Activated CD4-positive, alpha-beta memory T cell treated with anti-CD3 and anti-CD28 coated beads for 36 hours (primary cell): ENCODE results near the gene RMND5B. TPM values are rescaled to one million over a fixed set of nuclear protein-coding genes. Genes with fewer than 3 reads are reported as not detected.

Source experiments
- CTCF ChIA-PET: fragments of 350-600 bp; sonication (Branson Sonifier 250); formaldehyde crosslinking; loops from one replicate; lab custom pipeline; 2021; ENCODE audit warnings: antibody characterized with exemption, inconsistent platforms; lab: Charles Lee
- POLR2A ChIA-PET: fragments of 350-600 bp; sonication (Branson Sonifier 250); formaldehyde crosslinking; loops from one replicate; lab custom pipeline; 2021; ENCODE audit warnings: antibody characterized with exemption; lab: Charles Lee
- DNase-seq: peaks from one replicate; pipeline ENCODE4 v3.0.0-alpha.2; 2020
- H3K27ac Mint-ChIP-seq: one replicate; pipeline ENCODE4 v1.8.0; 2021; ENCODE audit warnings: mixed read lengths
- H3K27me3 Mint-ChIP-seq: one replicate; pipeline ENCODE4 v1.8.0; 2021; ENCODE audit warnings: mixed read lengths
- H3K36me3 Mint-ChIP-seq: one replicate; pipeline ENCODE4 v1.8.0; 2021; ENCODE audit warnings: mixed read lengths
- H3K4me1 Mint-ChIP-seq: one replicate; pipeline ENCODE4 v1.8.0; 2021; ENCODE audit warnings: low read depth, mixed read lengths
- H3K4me3 Mint-ChIP-seq: one replicate; pipeline ENCODE4 v1.8.0; 2021; ENCODE audit warnings: mild to moderate bottlenecking, mixed read lengths
- H3K9me3 Mint-ChIP-seq: one replicate; pipeline ENCODE4 v1.8.0; 2021; ENCODE audit warnings: mixed read lengths
- intact Hi-C: fragments of 100-400 bp; cut with micrococcal nuclease; formaldehyde crosslinking; loops from one replicate; pipeline ENCODE4 v1.15.1; 2023
- total RNA-seq, 2 experiments: library from RNA; stranded (reverse); gene quantifications; one replicate each; pipeline ENCODE4 v1.2.3, GENCODE V29; 2021

The RMND5B gene
- total RNA-seq, 2 experiments from 2014 or later = 32.0 to 34.9 TPM

DNA sequence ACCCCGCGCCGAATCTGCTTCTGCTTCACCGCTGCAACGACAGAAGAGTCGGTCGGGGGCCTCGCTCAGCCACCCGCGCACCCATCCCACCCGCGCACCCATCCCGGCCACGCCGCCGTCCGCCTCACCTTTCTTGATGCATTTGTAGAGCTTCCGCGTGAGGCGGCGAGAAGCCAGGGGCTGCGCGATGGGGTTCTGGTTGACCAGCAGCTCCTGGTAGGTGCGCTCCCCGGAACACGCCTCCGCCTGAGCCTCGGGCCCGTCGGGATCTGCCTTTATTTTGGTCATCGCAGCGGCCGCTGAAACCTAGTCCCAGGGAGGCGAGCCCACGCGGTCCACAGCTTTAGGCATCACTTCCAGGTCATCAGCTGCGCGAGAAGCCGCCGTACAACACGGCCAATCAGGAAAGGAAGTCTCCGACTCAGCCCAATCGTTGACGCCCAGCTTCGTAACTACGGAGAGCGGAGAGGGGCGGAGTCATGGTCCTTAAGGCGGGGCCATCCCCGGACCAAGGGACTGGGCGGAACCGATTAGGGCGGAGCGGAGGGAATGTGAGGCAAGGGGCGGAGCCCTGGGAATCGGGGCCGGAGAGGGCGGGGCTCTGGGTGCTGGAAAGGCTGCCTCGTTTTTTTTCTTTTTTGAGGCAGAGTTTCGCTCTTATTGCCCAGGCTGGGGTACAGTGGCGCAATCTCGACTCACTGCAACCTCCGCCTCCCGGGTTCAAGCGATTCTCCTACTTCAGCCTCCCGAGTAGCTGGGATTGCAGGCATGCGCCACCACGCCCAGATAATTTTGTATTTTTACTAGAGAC lies 22.9 kb downstream of the RMND5B start, which contains the start of gene NHP2:
TSS of gene NHP2 (minus strand) at position 356 of the 811 bp plus-strand sequence. CDS start at position 288, 68 bp downstream.
- no peaks in the 10 kb centered on the region for H3K27me3 Mint-ChIP-seq
- intact Hi-C loops = loop anchor here (2.0 to 5.0 kb wide), 2 partner anchors 23 to 49 kb away; partner anchors contain the start of genes HNRNPAB and RMND5B
- peak within 1 kb of the TSS; percentile 93 for H3K4me3 Mint-ChIP-seq
- no peaks in the 10 kb centered on the region for H3K9me3 Mint-ChIP-seq
- peaks cover 48% of the 10 kb centered on the region for H3K4me1 Mint-ChIP-seq
- ChIA-PET POLR2A (interaction anchor here (1.5 to 2.7 kb wide), 4 partner anchors 18 to 51 kb away, joined by 8 to 12 read pairs (median 10); partner anchors contain the start of genes HNRNPAB and RMND5B), CTCF (interaction anchor here (0.6 to 3.1 kb wide), 6 partner anchors 10 to 1471 kb away, joined by 3 to 20 read pairs (median 4); no protein-coding TSS in a partner anchor)
- H3K36me3 Mint-ChIP-seq = peaks cover 26% of the 10 kb centered on the region
- peak within 1 kb of the TSS; percentile 88 for H3K27ac Mint-ChIP-seq
- peak; percentile 99 for DNase-seq

DNA sequence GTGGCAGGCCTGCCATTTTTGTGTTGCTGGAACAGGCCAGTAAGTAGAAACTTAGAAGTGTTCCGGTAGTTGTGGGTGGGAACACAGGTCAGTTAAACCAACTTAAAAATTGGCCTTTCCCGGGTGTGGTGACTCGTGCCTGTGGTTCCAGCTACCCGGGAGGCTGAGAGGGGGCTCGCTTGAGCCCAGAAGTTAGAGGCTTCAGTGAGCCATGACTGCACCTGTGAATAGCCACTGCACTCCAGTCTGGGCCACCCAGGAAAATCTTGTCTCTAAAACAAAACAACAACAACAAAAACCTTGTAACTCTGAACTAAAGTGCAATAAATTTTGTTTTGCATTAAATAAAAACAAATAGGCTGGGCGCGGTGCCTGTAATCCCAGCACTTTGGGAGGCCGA lies 24.3 kb downstream of the RMND5B start:
- no peak for DNase-seq
- no peak overlapping the region for H3K27ac Mint-ChIP-seq
- intact Hi-C loops = no loop called here
- H3K4me1 Mint-ChIP-seq = peaks cover 37% of the 10 kb centered on the region
- peaks cover 17% of the 10 kb centered on the region for H3K36me3 Mint-ChIP-seq
- H3K27me3 Mint-ChIP-seq = no peaks in the 10 kb centered on the region
- H3K4me3 Mint-ChIP-seq = no peak overlapping the region
- ChIA-PET POLR2A (no interaction called here), CTCF (interaction anchor here (1.0 to 3.9 kb wide), 2 partner anchors 11 to 79 kb away, joined by 4 to 31 read pairs; no protein-coding TSS in a partner anchor)
- H3K9me3 Mint-ChIP-seq = no peaks in the 10 kb centered on the region

DNA sequence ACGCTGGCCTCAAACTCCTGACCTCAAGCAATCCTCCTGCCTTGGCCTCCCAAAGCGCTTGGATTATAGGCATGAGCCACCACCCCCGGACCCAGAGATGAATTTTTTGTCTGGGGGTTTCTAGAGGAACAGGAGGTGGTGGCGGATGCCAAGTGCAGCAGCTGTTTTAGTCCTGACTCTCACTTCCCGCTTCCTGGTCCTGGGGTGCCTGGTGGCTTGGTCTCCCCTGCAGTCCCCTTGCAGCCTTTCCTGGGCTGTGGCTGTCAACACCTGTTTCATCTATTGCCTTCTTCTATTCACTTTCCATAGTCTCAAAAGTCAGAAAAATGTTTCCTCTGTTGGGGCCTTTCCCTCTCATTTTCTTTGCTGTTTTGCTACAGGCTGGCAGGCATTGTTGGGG lies 29.4 kb downstream of the RMND5B start:
- Mint-ChIP-seq H3K36me3 (no peaks in the 10 kb centered on the region), H3K9me3 (no peaks in the 10 kb centered on the region), H3K4me3 (no peak overlapping the region), H3K4me1 (peaks cover 5% of the 10 kb centered on the region), H3K27ac (no peak overlapping the region), H3K27me3 (peaks cover 11% of the 10 kb centered on the region)
- intact Hi-C loops = loop anchor here (5.0 kb wide), 1 partner anchor 38 kb away; no protein-coding TSS in a partner anchor
- ChIA-PET POLR2A (no interaction called here), CTCF (no interaction called here)
- DNase-seq = no peak

DNA sequence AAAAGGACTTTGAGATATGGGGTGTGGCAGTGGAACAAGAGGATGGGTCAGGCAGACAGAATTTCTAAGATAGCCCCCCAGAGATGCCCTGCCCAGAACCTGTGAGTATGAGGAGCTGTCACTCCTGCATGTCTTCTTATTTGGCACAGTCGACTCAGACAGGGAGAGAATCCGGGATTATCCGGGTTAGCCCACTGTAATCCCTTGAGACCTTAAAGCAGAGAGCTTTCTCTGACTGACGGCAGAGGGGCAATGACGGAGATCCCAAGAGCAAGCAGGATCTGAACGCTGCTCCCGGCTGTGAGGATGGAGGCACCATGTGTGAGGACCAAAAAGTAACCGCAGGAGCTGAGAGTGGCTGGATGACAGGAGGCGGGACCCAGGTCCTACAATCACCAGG lies 31.7 kb downstream of the RMND5B start:
- CTCF ChIA-PET = interaction anchor here (0.7 to 4.0 kb wide), 6 partner anchors 10 to 101 kb away, joined by 3 to 73 read pairs (median 4); no protein-coding TSS in a partner anchor

DNA sequence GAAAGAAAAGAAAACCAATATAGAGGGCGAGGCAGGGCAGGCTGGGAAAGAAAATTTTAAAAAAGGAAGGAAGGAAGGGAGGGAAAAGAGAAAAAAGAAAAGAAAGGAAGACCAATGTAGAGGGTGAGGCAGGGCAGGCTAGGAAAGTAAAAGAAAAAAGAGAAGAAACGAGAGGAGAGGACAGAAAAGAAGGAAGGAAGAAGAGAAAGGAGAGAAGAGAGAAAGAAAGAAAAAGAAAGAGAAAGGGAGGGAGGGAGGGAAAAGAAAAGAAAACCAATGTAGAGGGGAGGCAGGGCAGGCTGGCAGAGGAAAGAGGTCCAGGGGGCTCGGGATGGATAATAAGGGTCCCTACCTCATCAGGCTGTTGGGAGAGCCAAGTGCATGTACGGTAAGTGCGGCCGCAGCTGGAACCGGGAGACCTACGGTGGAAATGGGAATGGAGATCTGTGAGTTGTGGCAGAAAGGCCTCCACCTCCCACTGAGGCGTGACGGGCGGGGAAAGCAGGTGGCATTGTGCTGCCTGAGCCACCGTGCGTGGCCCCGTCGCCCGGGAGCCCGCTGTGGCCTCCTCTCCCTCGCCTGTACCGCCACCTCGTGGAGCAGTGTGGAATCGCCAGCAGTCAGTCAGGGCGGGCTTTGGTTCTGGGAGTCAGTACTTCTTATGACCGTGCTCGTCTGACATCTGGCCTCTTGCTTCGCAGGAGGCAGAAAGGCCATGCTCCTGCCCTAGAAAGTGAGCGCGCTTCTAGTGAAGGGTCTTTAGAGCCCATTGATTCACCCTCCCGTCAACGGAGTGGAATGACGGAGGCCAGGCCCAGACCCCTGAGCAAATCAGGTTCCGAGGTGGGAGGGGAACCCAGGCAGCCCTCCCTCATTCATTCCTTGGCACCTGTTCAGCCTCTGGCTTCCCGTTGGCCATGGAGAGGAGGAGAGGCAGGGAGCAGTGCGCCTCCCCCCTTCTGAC lies 33.2 kb downstream of the RMND5B start:
- Mint-ChIP-seq H3K27ac (no peak overlapping the region), H3K4me3 (peak overlapping the region; percentile 23), H3K9me3 (no peaks in the 10 kb centered on the region), H3K4me1 (peaks cover 5% of the 10 kb centered on the region), H3K27me3 (peaks cover 11% of the 10 kb centered on the region), H3K36me3 (no peaks in the 10 kb centered on the region)
- peak; percentile 94 for DNase-seq
- ChIA-PET POLR2A (no interaction called here), CTCF (interaction anchor here (0.8 to 4.0 kb wide), 4 partner anchors 11 to 89 kb away, joined by 3 to 73 read pairs (median 3); partner anchors contain the start of gene NHP2)
- intact Hi-C loops = loop anchor here (1.0 to 5.0 kb wide), 3 partner anchors 18 to 88 kb away; no protein-coding TSS in a partner anchor

More for the DNA sequence above, 31.7 kb downstream of the RMND5B start:
- Mint-ChIP-seq H3K27me3 (peaks cover 11% of the 10 kb centered on the region), H3K4me3 (no peak overlapping the region), H3K4me1 (peaks cover 5% of the 10 kb centered on the region), H3K9me3 (no peaks in the 10 kb centered on the region), H3K36me3 (no peaks in the 10 kb centered on the region), H3K27ac (no peak overlapping the region)
- no peak for DNase-seq
- POLR2A ChIA-PET = no interaction called here
- intact Hi-C loops = loop anchor here (5.0 kb wide), 1 partner anchor 40 kb away; no protein-coding TSS in a partner anchor

DNA sequence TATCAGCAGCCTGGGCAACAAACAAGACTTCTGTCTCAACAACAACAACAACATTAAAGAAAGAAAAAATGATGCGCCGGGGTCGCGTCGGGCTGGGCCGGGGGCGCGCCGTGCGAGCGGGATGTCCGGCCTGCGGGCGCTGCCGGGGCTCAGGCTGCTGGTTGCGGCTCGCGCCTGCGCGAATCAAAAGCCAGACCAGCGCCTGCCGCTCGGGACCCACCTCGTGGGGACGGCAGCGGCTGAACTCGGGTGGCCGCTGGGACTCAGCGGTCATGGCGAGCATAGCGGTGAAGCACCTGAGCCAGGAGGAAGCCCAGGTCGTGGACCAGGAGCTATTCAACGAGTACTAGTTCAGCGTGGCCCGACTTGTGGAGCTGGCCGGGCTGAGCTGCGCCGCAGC lies 34.8 kb downstream of the RMND5B start:
- ChIA-PET CTCF (interaction anchor here (4.0 kb wide), 1 partner anchor 90 kb away, joined by 41 read pairs; no protein-coding TSS in a partner anchor), POLR2A (no interaction called here)
- peaks cover 11% of the 10 kb centered on the region for H3K27me3 Mint-ChIP-seq
- H3K27ac Mint-ChIP-seq = no peak overlapping the region
- intact Hi-C loops = no loop called here
- peaks cover 5% of the 10 kb centered on the region for H3K4me1 Mint-ChIP-seq
- no peaks in the 10 kb centered on the region for H3K36me3 Mint-ChIP-seq
- no peaks in the 10 kb centered on the region for H3K9me3 Mint-ChIP-seq
- DNase-seq = no peak
- no peak overlapping the region for H3K4me3 Mint-ChIP-seq

DNA sequence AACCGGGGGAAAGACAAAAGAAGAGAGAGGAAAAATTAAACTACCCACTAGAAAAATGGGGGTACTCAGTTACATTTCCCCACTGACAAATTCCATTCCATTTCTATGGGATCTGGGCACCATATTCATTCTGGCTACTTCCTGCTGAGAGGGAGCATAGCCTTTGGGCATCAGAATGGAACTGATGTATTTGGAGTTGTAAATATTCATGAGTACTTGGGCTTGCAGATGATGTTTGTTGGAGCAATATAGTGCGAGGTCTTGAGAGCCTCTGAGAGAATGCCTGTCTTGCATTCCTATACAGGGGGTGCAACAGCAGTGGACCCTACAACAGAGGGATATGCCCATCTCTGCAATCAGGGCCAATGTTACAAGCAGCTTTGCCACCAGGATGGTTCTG lies 39.6 kb downstream of the RMND5B start:
- H3K9me3 Mint-ChIP-seq = no peaks in the 10 kb centered on the region
- POLR2A ChIA-PET = no interaction called here
- H3K36me3 Mint-ChIP-seq = no peaks in the 10 kb centered on the region
- no peak for DNase-seq
- H3K4me1 Mint-ChIP-seq = no peaks in the 10 kb centered on the region
- H3K27me3 Mint-ChIP-seq = no peaks in the 10 kb centered on the region
- no peak overlapping the region for H3K4me3 Mint-ChIP-seq
- CTCF ChIA-PET = no interaction called here
- no peak overlapping the region for H3K27ac Mint-ChIP-seq
- intact Hi-C loops = no loop called here

DNA sequence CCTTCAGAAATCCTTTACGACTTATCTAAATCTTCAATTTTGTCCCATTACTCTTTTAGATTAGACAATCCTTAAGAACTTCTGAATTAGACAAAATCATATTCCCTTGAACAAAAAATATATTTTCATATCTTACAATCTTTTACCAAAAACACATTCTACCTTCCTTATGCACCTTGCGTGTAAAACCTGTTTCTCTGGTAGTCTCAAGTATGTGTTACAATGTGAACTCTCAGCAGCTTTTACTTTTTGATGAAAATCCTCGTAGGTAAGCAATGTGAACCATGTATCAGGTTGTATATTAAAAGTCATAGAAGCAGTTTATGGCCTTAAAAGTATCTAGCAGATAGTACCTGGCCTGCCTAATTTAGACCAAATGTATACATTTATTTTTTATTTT lies 43.6 kb downstream of the RMND5B start:
- intact Hi-C loops = no loop called here
- no peak overlapping the region for H3K4me3 Mint-ChIP-seq
- H3K27ac Mint-ChIP-seq = no peak overlapping the region
- no peaks in the 10 kb centered on the region for H3K4me1 Mint-ChIP-seq
- no peaks in the 10 kb centered on the region for H3K36me3 Mint-ChIP-seq
- ChIA-PET POLR2A (no interaction called here), CTCF (interaction anchor here (1.5 kb wide), 1 partner anchor 98 kb away, joined by 3 read pairs; no protein-coding TSS in a partner anchor)
- H3K27me3 Mint-ChIP-seq = peaks cover 4% of the 10 kb centered on the region
- H3K9me3 Mint-ChIP-seq = no peaks in the 10 kb centered on the region
- DNase-seq = no peak

DNA sequence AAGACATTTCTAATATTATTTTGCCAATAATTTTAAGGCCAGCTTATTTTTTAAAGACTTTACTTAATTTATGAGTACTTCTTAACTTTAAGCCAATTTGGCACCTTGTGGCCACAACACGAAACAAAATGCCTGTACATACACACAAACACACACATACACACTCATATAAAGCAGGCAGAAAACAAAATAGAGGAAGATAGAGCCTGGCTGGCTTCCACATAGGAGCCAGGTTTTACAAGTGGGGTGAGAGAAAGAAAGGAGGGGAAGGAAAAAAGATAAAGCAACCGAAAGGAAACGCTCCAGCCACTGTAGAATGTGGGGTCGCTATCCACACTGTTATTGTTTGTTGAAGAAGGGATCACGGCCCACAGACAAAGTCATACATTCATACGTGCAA lies 46.0 kb downstream of the RMND5B start:
- POLR2A ChIA-PET = no interaction called here
- no peaks in the 10 kb centered on the region for H3K36me3 Mint-ChIP-seq
- no peak for DNase-seq

DNA sequence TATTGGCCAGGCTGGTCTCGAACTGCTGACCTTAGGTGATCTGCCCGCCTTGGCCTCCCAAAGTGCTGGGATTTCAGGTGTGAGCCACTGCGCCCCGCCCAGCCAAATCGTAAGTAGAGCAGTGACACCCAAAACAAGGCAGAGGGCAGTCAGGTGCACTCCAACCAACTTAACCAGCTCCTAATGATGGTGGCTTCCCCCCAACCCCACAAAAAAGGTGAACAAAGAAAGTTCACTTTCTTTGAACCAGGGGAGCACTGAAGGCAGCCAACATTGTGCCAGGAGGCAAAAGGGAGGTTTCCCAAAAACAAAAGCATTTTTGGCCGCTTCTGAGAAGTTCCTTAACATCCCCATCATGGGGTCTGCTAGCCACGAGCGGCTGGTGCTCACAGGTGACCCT lies 46.8 kb downstream of the RMND5B start:
- H3K9me3 Mint-ChIP-seq = no peaks in the 10 kb centered on the region
- ChIA-PET CTCF (no interaction called here), POLR2A (no interaction called here)
- H3K4me3 Mint-ChIP-seq = no peak overlapping the region
- H3K4me1 Mint-ChIP-seq = peaks cover 4% of the 10 kb centered on the region
- DNase-seq = no peak
- no peaks in the 10 kb centered on the region for H3K36me3 Mint-ChIP-seq
- no peak overlapping the region for H3K27ac Mint-ChIP-seq
- intact Hi-C loops = no loop called here
- peaks cover 4% of the 10 kb centered on the region for H3K27me3 Mint-ChIP-seq

More for the DNA sequence above, 46.0 kb downstream of the RMND5B start:
- H3K4me3 Mint-ChIP-seq = no peak overlapping the region
- intact Hi-C loops = no loop called here
- no peaks in the 10 kb centered on the region for H3K9me3 Mint-ChIP-seq
- peaks cover 4% of the 10 kb centered on the region for H3K27me3 Mint-ChIP-seq
- no peak overlapping the region for H3K27ac Mint-ChIP-seq
- CTCF ChIA-PET = no interaction called here
- H3K4me1 Mint-ChIP-seq = no peaks in the 10 kb centered on the region

DNA sequence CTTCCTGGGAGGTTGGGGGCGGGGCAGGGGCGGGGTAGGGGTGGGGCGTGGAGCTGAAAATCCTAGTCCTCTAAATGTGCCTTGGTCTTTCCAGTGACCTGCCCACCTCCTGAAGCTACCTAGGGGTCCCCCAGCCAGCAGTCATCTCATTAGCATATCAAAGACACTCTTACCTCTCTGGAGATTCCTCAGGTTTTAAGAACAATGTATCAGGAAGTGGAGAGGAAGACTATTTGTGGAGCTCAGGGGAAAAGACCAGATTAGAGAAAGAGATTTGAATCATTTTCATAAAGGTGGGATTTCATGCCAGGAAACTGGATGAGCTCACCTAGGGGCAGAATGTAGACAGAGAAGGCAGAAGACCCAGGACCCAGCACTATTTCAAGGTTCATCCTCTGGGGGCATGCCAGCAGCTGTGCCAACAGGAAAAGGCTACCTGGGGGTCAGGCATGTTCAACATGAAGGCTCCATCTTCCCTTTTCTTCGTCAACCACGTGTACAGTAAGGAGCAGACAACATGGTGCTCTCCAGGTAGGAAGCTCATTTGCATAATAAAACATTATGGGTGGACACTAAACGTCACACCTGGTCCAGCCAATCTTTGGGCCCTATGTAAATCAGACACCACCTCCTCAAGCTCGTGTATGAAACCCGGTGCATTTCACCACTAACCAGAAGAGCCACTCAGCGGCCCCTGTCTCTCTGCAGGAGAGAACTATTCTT lies 49.5 kb downstream of the RMND5B start:
- H3K4me1 Mint-ChIP-seq = peaks cover 4% of the 10 kb centered on the region
- H3K36me3 Mint-ChIP-seq = no peaks in the 10 kb centered on the region
- no peak overlapping the region for H3K27ac Mint-ChIP-seq
- POLR2A ChIA-PET = no interaction called here
- intact Hi-C loops = no loop called here
- DNase-seq = no peak
- CTCF ChIA-PET = no interaction called here
- peaks cover 4% of the 10 kb centered on the region for H3K27me3 Mint-ChIP-seq
- no peak overlapping the region for H3K4me3 Mint-ChIP-seq
- H3K9me3 Mint-ChIP-seq = no peaks in the 10 kb centered on the region
